Kidney (tissue), 14 donors: Measurements from ENCODE around the gene KCNAB1. TPM values are rescaled to one million over a fixed set of nuclear protein-coding genes. Genes with fewer than 3 reads are reported as not detected.
A peak's percentile ranks its signal among the peaks of the same experiment; 100 is the strongest.

ENCODE experiments used
- DNase-seq, 5 donors: peaks; one replicate each; pipeline ENCODE4 v3.0.0-alpha.2; 2013 to 2020
- FAIRE-seq: peaks from 2 replicates; lab custom pipeline; 2012; peaks lifted over from hg19 to GRCh38; lab: Jason Lieb, UNC
- H3K27ac ChIP-seq, 2 donors: one replicate each; pipeline ENCODE4 v1.7.0; 2013; ENCODE audit warnings: low read depth in 2 of 2, low read length in 2 of 2, inconsistent platforms in 1 of 2
- H3K27me3 ChIP-seq: one replicate; pipeline ENCODE4 v1.7.1; 2013; ENCODE audit warnings: low read length, inconsistent platforms; ENCODE audit not compliant: control insufficient read depth, insufficient read depth
- H3K36me3 ChIP-seq, 3 donors: one replicate each; pipeline versions ENCODE4 v1.7.0 to v1.7.1; 2013; ENCODE audit warnings: low read length in 3 of 3, control low read depth in 1 of 3, inconsistent platforms in 1 of 3; ENCODE audit not compliant: insufficient read depth in 3 of 3, control insufficient read depth in 2 of 3
- H3K4me1 ChIP-seq, 3 donors: one replicate each; pipeline versions ENCODE4 v1.7.0 to v1.7.1; 2013; ENCODE audit warnings: low read length in 3 of 3, inconsistent platforms in 1 of 3, low read depth in 1 of 3; ENCODE audit not compliant: control insufficient read depth in 2 of 3, insufficient read depth in 2 of 3
- H3K4me3 ChIP-seq, 3 donors: one replicate each; pipeline versions ENCODE4 v1.7.0 to v1.8.1; 2013; ENCODE audit warnings: low read length in 3 of 3, control low read depth in 1 of 3, inconsistent platforms in 1 of 3
- H3K9ac ChIP-seq, 3 donors: one replicate each; pipeline versions ENCODE4 v1.7.0 to v1.7.1; 2013; ENCODE audit warnings: low read length in 3 of 3, control low read depth in 1 of 3, inconsistent platforms in 1 of 3
- H3K9me3 ChIP-seq, 3 donors: one replicate each; pipeline versions ENCODE4 v1.7.0 to v1.7.1; 2013; ENCODE audit warnings: low read length in 3 of 3, control low read depth in 1 of 3, inconsistent platforms in 1 of 3; ENCODE audit not compliant: control insufficient read depth in 2 of 3, insufficient read depth in 1 of 3
- CTCF ChIP-seq: IDR thresholded peaks from 3 replicates; pipeline ENCODE4 v1.5.1; 2012; ENCODE audit warnings: mild to moderate bottlenecking, moderate library complexity, borderline replicate concordance; ENCODE audit not compliant: insufficient read depth; ENCODE audit errors: extremely low read depth
- intact Hi-C: fragments of 100-400 bp; cut with DNase I; formaldehyde crosslinking; loops from one replicate; pipeline ENCODE4 v1.11.1; 2022
- polyA plus RNA-seq: library from polyadenylated mRNA; stranded (reverse); fragments of 350-450 nt; fragmentation: Illumina TruSeq; extraction: RNeasy Lipid Tissue Mini Kit (QIAGEN cat#74804); gene quantifications from one replicate; pipeline ENCODE4 v1.2.3, GENCODE V29; 2014; ENCODE audit warnings: low read depth, low replicate concordance; ENCODE audit not compliant: insufficient read depth
- total RNA-seq: library from RNA; stranded (reverse); fragmentation: NEBNext Ultra II Directional; extraction: Animal tissue kit (Norgen Biotek cat#: 25700); gene quantifications from one replicate; pipeline ENCODE4 v1.2.1, GENCODE V29; 2021
- donor health status: control.
- donor health status: control.
- donor health status: control.
- donor health status: control.
- donor health status: control.
- donor health status: DM: yes; HTN: yes; CAD: no.
- donor health status: Normal renal cell carcinoma (clear cell type).

Gene KCNAB1
- total and polyA plus RNA-seq, 2 donors from 2014 or later, result 1.7 to 6.6 TPM

- DNase-seq (no peak), FAIRE-seq (no peak)
- Histone ChIP-seq H3K4me1 (no peaks in the 10 kb centered on the region), H3K27ac (no peak overlapping the region), H3K36me3 (no peaks in the 10 kb centered on the region), H3K27me3 (no peaks in the 10 kb centered on the region), H3K9ac (no peak overlapping the region), H3K4me3 (no peak overlapping the region), H3K9me3 (no peaks in the 10 kb centered on the region)
- intact Hi-C loops, result no loop called here
- no peak for TF ChIP-seq CTCF
Observed at GRCh38 chr3:156421534-156421933, 301.2 kb downstream of the KCNAB1 start.

- intact Hi-C loops, result no loop called here
- Histone ChIP-seq H3K4me3 (no peak overlapping the region), H3K4me1 (no peaks in the 10 kb centered on the region), H3K36me3 (no peaks in the 10 kb centered on the region), H3K9me3 (no peaks in the 10 kb centered on the region), H3K9ac (no peak overlapping the region), H3K27me3 (no peaks in the 10 kb centered on the region), H3K27ac (no peak overlapping the region)
- DNase-seq (peak in 2 of 5 donors; percentile 50 to 64), FAIRE-seq (no peak)
- no peak for TF ChIP-seq CTCF
Observed at GRCh38 chr3:156424758-156425157, 304.4 kb downstream of the KCNAB1 start.

- no peak overlapping the region for H3K9ac ChIP-seq
- DNase-seq (peak in 2 of 5 donors; percentile 13 to 22), FAIRE-seq (no peak)
- no peak for TF ChIP-seq CTCF
- no peaks in the 10 kb centered on the region for H3K4me1 ChIP-seq
- no peak overlapping the region for H3K27ac ChIP-seq
- intact Hi-C loops, result no loop called here
- H3K36me3 ChIP-seq, result no peaks in the 10 kb centered on the region
- no peaks in the 10 kb centered on the region for H3K9me3 ChIP-seq
- no peaks in the 10 kb centered on the region for H3K27me3 ChIP-seq
- no peak overlapping the region for H3K4me3 ChIP-seq
Observed at GRCh38 chr3:156425651-156426050, 305.3 kb downstream of the KCNAB1 start.

GRCh38 chr3:156429125-156429524 is 308.7 kb downstream of the KCNAB1 start:
- no peak for FAIRE-seq

More at GRCh38 chr3:156429125-156429524, 308.7 kb downstream of the KCNAB1 start:
- no peak for TF ChIP-seq CTCF
- intact Hi-C loops, result no loop called here
- no peak for DNase-seq
- H3K9ac ChIP-seq, result no peak overlapping the region
- H3K36me3 ChIP-seq, result no peaks in the 10 kb centered on the region
- H3K27ac ChIP-seq, result no peak overlapping the region
- no peaks in the 10 kb centered on the region for H3K27me3 ChIP-seq
- no peaks in the 10 kb centered on the region for H3K4me1 ChIP-seq
- H3K9me3 ChIP-seq, result no peaks in the 10 kb centered on the region
- H3K4me3 ChIP-seq, result no peak overlapping the region
